Endothelial cell of umbilical vein (primary cell): ENCODE measurements around the gene TERT. TPM values are rescaled to one million over a fixed set of nuclear protein-coding genes. Genes with fewer than 3 reads are reported as not detected.
"Not testable (repeated sequence)": the region's sequence is repeated elsewhere in the genome, so short reads cannot be mapped to it uniquely, and the experiment has no call there.

Experiments
- BruUV-seq: library from RNA; stranded (reverse); fragments of 400-500 nt; replicated peaks from 2 replicates; lab custom pipeline; 2021; lab: Mats Ljungman, UMichigan
- CTCF ChIA-PET: fragments of 300-600, 350-600 bp; sonication (Branson Sonifier 250); formaldehyde crosslinking; loops from one replicate; lab custom pipeline; 2021; ENCODE audit warnings: antibody characterized with exemption, inconsistent platforms; lab: Charles Lee
- POLR2A ChIA-PET: fragments of 300-600, 350-600 bp; sonication (Branson Sonifier 250); formaldehyde crosslinking; loops from one replicate; lab custom pipeline; 2021; ENCODE audit warnings: antibody characterized with exemption, inconsistent platforms; lab: Charles Lee
- DNase-seq: peaks from one replicate; pipeline ENCODE4 v3.0.0-alpha.2; 2011; ENCODE audit warnings: low read depth, low spot score
- FAIRE-seq: peaks from 2 replicates; lab custom pipeline; 2011; peaks lifted over from hg19 to GRCh38; lab: Jason Lieb, UNC
- H2AFZ ChIP-seq: 2 replicates; pipeline ENCODE4 v1.6.0; 2012; ENCODE audit warnings: low read depth, low read length, control low read depth, inconsistent platforms
- H3K27ac ChIP-seq: 2 replicates; pipeline ENCODE4 v1.5.1; 2011; ENCODE audit warnings: low read depth, mild to moderate bottlenecking, control low read depth, low read length, moderate library complexity; ENCODE audit not compliant: insufficient read depth
- H3K27me3 ChIP-seq, 2 experiments: 2 replicates each; pipeline versions ENCODE4 v1.6.0 to v1.6.1; 2011; ENCODE audit warnings: low read length in 2 of 2, mixed read lengths in 1 of 2; ENCODE audit not compliant: control insufficient read depth in 2 of 2, insufficient read depth in 2 of 2
- H3K36me3 ChIP-seq, 2 experiments: 2 replicates in 1 of 2; 3 replicates in 1 of 2; pipeline ENCODE4 v1.5.1; 2011; ENCODE audit warnings: low read length in 2 of 2, mild to moderate bottlenecking in 1 of 2, moderate library complexity in 1 of 2; ENCODE audit not compliant: control insufficient read depth in 2 of 2, insufficient read depth in 2 of 2; ENCODE audit errors: extremely low read depth in 1 of 2
- H3K4me1 ChIP-seq: 3 replicates; pipeline ENCODE4 v1.5.1; 2011; ENCODE audit warnings: mild to moderate bottlenecking, low read length; ENCODE audit not compliant: control insufficient read depth, insufficient read depth; ENCODE audit errors: extremely low read depth
- H3K4me2 ChIP-seq: 2 replicates; pipeline ENCODE4 v1.6.1; 2011; ENCODE audit warnings: low read length, control low read depth, mixed read lengths; ENCODE audit not compliant: insufficient read depth
- H3K4me3 ChIP-seq, 3 experiments: fragments of 200-600 bp in 1 of 3; sonication (generic), shearing (Covaris generic) in 1 of 3; replicated peaks in 1 of 3; 2 replicates each; pipeline ENCODE4 v1.5.1; 2011 to 2016; ENCODE audit warnings: control low read depth in 3 of 3, low read length in 3 of 3, mild to moderate bottlenecking in 2 of 3, inconsistent platforms in 1 of 3, low read depth in 1 of 3, moderate library complexity in 1 of 3; ENCODE audit not compliant: insufficient read depth in 1 of 3
- H3K79me2 ChIP-seq: 2 replicates; pipeline ENCODE4 v1.6.0; 2012; ENCODE audit warnings: low read length, inconsistent platforms; ENCODE audit not compliant: control insufficient read depth, insufficient read depth
- H3K9ac ChIP-seq: replicated peaks from 2 replicates; pipeline ENCODE3; 2011; ENCODE audit warnings: low read length, control low read depth; ENCODE audit not compliant: insufficient read depth; ENCODE audit errors: extremely low read depth
- H3K9me1 ChIP-seq: replicated peaks from 3 replicates; pipeline ENCODE4 v1.6.0; 2011; ENCODE audit warnings: mild to moderate bottlenecking, low read length; ENCODE audit not compliant: control insufficient read depth, insufficient read depth; ENCODE audit errors: extremely low read depth
- H3K9me3 ChIP-seq: replicated peaks from 2 replicates; pipeline ENCODE4 v1.5.1; 2012; ENCODE audit warnings: low read length, inconsistent platforms; ENCODE audit not compliant: control insufficient read depth, insufficient read depth
- H4K20me1 ChIP-seq: replicated peaks from 2 replicates; pipeline ENCODE3; 2011; ENCODE audit warnings: mild to moderate bottlenecking, low read length; ENCODE audit not compliant: control insufficient read depth, insufficient read depth; ENCODE audit errors: extremely low read depth
- GATA2 ChIP-seq: IDR thresholded peaks from 2 replicates; pipeline ENCODE4 v1.7.0; 2011; ENCODE audit warnings: low read depth, mild to moderate bottlenecking, moderate library complexity, mixed read lengths, low read length; ENCODE audit not compliant: insufficient read length, insufficient read depth
- JUN ChIP-seq: IDR thresholded peaks from 2 replicates; pipeline ENCODE4 v1.6.1; 2011; ENCODE audit warnings: borderline replicate concordance, low read depth; ENCODE audit not compliant: insufficient read length, insufficient read depth
- MYC ChIP-seq: IDR thresholded peaks from one replicate; pipeline ENCODE4 v1.6.1; 2011; ENCODE audit warnings: mild to moderate bottlenecking, low read depth, low read length
- POLR2AphosphoS5 ChIP-seq: IDR thresholded peaks from 2 replicates; pipeline ENCODE4 v1.6.1; 2012; ENCODE audit warnings: low read depth, mild to moderate bottlenecking, control low read depth, low read length, moderate library complexity; ENCODE audit not compliant: insufficient read depth
- dilution Hi-C: fragments of 300-500 bp; cut with MboI; formaldehyde crosslinking; loops from one replicate; pipeline ENCODE4 v1.15.0; 2019; ENCODE audit warnings: low sequenced_read_pairs; ENCODE audit not compliant: extremely low pct_ligation_motif_present
- intact Hi-C: fragments of 100-400 bp; cut with micrococcal nuclease; formaldehyde crosslinking; loops from one replicate; pipeline ENCODE4 v1.10.0; 2022
- polyA plus RNA-seq, 4 experiments: library from polyadenylated mRNA; depleted of rRNA in 3 of 4; stranded (reverse) in 3 of 4; unstranded in 1 of 4; fragments of >200 nt; gene quantifications; 2 replicates each; pipeline versions ENCODE4 v1.2.1 to v1.2.3, GENCODE V29; 2011 to 2012; ENCODE audit warnings: missing spikeins in 1 of 4
- total RNA-seq: library from RNA; stranded (reverse); gene quantifications from 2 replicates; pipeline ENCODE4 v1.2.3, GENCODE V29; 2021
- TF ChIP-seq, protein P1 (sequence below), 2 donors: IDR thresholded peaks; 1 replicate in 1 of 2; 2 replicates in 1 of 2; pipeline ENCODE4 v1.5.1; 2011; ENCODE audit warnings: low read length in 2 of 2, mild to moderate bottlenecking in 2 of 2, moderate library complexity in 2 of 2, control low read depth in 1 of 2, inconsistent platforms in 1 of 2, low read depth in 1 of 2; ENCODE audit not compliant: insufficient read depth in 1 of 2; ENCODE audit errors: extremely low read depth in 1 of 2
- TF ChIP-seq, protein P2 (sequence below): IDR thresholded peaks from 2 replicates; pipeline ENCODE4 v1.6.1; 2011; ENCODE audit not compliant: insufficient read depth, insufficient read length

Gene TERT
- total and polyA plus RNA-seq, 2 donors (not counting 3 experiments of a cell fraction or from before 2014, with no cell fraction given), result 0.04 TPM; not detected in 1

DNA sequence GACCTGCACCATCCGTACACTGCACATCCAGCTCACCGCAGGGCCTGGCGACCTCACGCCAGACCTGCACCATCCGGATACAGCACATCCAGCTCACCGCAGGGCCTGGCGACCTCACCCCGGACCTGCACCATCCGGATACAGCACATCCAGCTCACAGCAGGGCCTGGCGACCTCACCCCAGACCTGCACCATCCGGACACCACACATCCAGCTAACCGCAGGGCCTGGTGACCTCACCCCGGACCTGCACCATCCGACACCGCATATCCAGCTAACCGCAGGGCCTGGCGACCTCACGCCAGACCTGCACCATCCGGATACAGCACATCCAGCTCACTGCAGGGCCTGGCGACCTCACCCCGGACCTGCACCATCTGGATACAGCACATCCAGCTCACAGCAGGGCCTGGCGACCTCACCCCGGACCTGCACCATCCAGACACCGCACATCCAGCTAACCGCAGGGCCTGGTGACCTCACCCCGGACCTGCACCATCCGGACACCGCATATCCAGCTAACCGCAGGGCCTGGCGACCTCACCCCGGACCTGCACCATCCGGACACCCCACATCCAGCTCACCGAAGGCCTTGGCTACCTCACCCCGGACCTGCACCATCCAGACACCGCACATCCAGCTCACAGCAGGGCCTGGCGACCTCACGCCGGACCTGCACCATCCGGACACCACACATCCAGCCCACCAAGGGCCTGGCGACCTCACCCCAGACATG is 11.7 kb downstream of the TERT start:
- H3K9ac ChIP-seq, H4K20me1 ChIP-seq, POLR2A ChIA-PET, FAIRE-seq, H2AFZ ChIP-seq, intact Hi-C loops, H3K36me3 ChIP-seq, H3K27me3 ChIP-seq, H3K4me1 ChIP-seq, BruUV-seq, CTCF ChIA-PET, dilution Hi-C loops, H3K79me2 ChIP-seq, H3K4me3 ChIP-seq, DNase-seq, H3K9me1 ChIP-seq, H3K27ac ChIP-seq, H3K4me2 ChIP-seq, H3K9me3 ChIP-seq: not testable (repeated sequence)

- H3K4me3 ChIP-seq, result no peak overlapping the region
- no peaks in the 10 kb centered on the region for H3K79me2 ChIP-seq
- no peak overlapping the region for H3K9ac ChIP-seq
- H2AFZ ChIP-seq, result no peak overlapping the region
- dilution Hi-C loops, result no loop called here
- H3K9me1 ChIP-seq, result no peaks in the 10 kb centered on the region
- no TSS peak for BruUV-seq
- intact Hi-C loops, result no loop called here
- H4K20me1 ChIP-seq, result no peaks in the 10 kb centered on the region
- H3K9me3 ChIP-seq, result no peaks in the 10 kb centered on the region
- no peak overlapping the region for H3K27ac ChIP-seq
- ChIA-PET CTCF (no interaction called here), POLR2A (no interaction called here)
- no peaks in the 10 kb centered on the region for H3K27me3 ChIP-seq
- no peak for DNase-seq
- no peak overlapping the region for H3K4me2 ChIP-seq
- no peaks in the 10 kb centered on the region for H3K4me1 ChIP-seq
- TF ChIP-seq JUN (no peak), GATA2 (no peak), POLR2AphosphoS5 (no peak), MYC (no peak)
- TF ChIP-seq, protein P1, sequence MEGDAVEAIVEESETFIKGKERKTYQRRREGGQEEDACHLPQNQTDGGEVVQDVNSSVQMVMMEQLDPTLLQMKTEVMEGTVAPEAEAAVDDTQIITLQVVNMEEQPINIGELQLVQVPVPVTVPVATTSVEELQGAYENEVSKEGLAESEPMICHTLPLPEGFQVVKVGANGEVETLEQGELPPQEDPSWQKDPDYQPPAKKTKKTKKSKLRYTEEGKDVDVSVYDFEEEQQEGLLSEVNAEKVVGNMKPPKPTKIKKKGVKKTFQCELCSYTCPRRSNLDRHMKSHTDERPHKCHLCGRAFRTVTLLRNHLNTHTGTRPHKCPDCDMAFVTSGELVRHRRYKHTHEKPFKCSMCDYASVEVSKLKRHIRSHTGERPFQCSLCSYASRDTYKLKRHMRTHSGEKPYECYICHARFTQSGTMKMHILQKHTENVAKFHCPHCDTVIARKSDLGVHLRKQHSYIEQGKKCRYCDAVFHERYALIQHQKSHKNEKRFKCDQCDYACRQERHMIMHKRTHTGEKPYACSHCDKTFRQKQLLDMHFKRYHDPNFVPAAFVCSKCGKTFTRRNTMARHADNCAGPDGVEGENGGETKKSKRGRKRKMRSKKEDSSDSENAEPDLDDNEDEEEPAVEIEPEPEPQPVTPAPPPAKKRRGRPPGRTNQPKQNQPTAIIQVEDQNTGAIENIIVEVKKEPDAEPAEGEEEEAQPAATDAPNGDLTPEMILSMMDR (IDR thresholded peaks at IDR 0.05; ENCODE audit: extremely low read depth in 1 of 2, insufficient read depth in 1 of 2, low read depth in 1 of 2, low read length in 2 of 2), result no peak
- TF ChIP-seq, protein P2, sequence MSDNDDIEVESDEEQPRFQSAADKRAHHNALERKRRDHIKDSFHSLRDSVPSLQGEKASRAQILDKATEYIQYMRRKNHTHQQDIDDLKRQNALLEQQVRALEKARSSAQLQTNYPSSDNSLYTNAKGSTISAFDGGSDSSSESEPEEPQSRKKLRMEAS, result no peak
- H3K36me3 ChIP-seq, result no peaks in the 10 kb centered on the region
- FAIRE-seq, result no peak
These were observed 12.5 kb downstream of the TERT start for GRCh38 chr5:1282131-1282992.
